HG02798 (cell line): ENCODE measurements around the gene SGIP1.

ENCODE experiments used
- ATAC-seq: cut with Tn5 transposase; IDR thresholded peaks from one replicate; pipeline ENCODE4 v1.9.1; 2021; ENCODE audit warnings: mild to moderate bottlenecking; ENCODE audit not compliant: unreplicated experiment, poor library complexity

SGIP1 gene, protein sequence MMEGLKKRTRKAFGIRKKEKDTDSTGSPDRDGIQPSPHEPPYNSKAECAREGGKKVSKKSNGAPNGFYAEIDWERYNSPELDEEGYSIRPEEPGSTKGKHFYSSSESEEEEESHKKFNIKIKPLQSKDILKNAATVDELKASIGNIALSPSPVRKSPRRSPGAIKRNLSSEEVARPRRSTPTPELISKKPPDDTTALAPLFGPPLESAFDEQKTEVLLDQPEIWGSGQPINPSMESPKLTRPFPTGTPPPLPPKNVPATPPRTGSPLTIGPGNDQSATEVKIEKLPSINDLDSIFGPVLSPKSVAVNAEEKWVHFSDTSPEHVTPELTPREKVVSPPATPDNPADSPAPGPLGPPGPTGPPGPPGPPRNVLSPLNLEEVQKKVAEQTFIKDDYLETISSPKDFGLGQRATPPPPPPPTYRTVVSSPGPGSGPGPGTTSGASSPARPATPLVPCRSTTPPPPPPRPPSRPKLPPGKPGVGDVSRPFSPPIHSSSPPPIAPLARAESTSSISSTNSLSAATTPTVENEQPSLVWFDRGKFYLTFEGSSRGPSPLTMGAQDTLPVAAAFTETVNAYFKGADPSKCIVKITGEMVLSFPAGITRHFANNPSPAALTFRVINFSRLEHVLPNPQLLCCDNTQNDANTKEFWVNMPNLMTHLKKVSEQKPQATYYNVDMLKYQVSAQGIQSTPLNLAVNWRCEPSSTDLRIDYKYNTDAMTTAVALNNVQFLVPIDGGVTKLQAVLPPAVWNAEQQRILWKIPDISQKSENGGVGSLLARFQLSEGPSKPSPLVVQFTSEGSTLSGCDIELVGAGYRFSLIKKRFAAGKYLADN

DNA sequence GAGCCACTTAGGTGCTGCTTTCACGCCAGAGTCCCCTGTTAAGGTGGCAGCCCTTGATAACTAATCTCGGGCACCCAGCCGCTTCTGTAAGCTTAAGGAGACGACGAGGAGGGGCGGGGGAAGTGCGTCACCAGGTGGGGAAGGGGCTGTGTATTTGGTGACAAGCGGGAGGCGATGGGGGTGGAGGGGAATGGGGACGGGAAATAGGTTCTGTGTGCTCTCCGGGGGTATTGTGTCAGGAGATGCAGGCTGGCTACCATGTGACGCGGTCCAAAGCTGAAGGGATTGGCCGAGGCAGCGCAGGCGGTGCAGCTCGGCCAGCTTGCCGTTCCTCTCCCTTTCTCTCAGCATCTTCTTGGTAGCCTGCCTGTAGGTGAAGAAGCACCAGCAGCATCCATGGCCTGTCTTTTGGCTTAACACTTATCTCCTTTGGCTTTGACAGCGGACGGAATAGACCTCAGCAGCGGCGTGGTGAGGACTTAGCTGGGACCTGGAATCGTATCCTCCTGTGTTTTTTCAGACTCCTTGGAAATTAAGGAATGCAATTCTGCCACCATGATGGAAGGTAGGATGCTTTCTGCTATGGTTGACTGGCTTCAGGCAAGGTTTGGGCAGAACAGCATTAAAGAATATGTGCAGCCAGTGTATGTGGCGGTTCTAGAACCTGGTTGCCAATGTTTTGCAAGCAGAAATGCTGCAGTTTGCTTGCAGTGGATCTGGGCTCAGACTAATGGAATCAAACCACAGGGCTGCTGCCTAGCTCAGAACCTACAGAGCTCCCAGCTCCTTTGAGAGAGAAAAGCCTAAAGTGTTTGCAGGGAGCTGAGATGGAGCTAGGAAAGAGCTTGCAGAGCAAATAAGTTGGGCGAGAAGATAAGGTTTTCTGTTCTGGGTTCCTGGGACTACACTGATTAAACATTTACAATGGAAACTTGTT lies at the start of gene SGIP1:
SGIP1 (plus strand) TSS at position 350 of the 937 bp plus-strand sequence; CDS start at position 556, 206 bp downstream.
- no peak for ATAC-seq

DNA sequence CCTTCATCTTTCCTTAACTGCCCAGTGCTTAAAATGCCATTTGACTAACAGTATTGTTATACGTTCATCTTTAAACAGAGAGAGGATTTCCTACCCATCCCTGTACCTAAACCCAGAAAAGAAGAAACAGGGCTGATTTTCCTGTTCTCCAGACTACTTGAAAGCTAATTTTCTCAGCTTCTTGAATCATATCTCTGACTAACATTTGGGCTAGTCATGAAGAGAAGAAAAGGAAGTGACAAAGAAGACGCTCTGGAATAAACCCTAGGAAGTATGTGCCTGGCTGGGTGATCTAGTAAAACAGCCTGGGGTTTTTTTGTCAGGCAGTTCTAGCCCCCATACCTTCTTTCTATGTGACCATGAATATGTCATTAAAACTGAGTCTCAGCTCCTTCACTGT lies 44.8 kb upstream of the SGIP1 start:
- ATAC-seq = no peak

DNA sequence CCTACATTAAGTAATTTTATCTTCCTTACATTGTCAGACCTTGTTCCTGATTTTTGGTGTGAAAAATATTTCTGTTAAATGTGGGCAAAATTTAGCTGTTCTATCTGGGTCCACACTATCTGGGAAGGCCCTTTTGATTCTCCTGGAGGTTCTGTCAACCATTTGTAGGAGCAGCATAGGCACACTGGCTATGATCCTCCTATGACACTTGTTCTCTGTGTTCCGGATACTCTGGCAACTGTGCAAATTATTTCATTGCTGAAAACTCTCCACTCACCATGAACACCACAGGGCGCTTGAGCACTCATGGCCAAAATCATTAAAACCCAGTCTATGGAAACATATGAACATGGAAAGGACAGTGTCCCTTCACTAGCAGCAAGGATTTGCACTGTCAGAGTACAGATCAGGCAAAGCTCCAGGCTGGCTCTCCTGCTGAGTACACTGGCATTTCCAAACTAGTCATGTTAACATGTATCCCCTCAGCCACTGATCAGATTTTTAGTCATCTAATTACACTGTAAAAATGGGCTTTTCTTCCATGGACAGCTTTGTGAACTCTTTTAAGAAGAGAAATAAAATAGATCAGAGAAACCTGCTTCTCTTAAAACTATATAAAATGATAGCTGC lies 43.9 kb upstream of the SGIP1 start:
- ATAC-seq = no peak

DNA sequence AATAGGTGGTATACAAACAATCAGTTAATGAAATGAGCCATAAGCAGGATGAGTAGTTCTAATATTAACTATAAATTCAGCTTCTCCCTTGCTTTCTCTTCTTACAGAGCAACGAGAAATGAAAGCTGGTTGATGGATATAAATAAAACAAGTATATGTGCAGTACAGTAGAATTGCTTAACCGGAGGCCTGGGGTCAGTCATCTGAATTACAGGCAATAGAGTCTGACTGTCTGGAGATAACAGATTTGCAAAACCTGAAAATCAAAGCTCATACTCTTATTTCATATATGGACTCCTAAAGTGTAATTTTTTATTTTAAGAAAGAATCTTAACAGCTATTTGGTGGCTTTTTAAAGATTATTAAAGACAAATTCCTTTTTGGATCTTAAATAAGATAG lies 43.1 kb upstream of the SGIP1 start:
- no peak for ATAC-seq

DNA sequence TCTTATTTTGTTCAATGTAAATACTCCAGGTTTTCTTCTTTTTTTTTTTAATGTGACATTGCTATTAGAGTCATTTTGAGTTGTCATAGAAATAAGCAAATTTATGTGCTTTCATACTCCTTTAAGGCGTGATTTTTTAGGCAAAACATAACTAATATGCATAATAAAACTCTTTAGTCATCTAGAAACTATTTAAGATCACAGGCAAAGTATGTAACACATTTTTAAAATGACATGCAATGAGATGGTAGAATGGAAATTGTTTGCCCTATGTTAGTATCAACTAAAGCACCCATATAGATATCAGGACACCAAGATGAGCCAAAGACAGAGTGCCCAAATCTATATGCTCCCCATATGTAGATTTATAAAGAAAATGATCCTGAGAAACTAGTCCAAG lies 41.5 kb upstream of the SGIP1 start:
- ATAC-seq = no peak

DNA sequence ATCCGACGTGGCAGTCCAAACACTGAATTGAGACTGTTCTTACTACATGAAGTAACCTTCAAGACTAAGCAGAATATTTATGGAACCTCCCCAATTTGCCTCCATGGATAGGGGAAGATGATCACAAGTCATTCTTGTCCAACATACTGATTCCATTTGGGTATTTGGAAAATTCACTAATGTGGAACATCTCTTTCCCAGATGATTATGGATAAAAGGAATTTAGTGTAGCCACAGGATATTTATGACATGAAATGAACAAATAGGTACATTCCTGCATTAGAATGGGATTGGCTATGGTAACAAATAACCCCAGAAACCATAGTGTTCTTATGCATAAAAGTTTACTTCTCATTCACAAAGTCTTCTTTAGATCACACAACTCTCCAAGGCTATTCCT lies 40.2 kb upstream of the SGIP1 start:
- ATAC-seq = no peak

DNA sequence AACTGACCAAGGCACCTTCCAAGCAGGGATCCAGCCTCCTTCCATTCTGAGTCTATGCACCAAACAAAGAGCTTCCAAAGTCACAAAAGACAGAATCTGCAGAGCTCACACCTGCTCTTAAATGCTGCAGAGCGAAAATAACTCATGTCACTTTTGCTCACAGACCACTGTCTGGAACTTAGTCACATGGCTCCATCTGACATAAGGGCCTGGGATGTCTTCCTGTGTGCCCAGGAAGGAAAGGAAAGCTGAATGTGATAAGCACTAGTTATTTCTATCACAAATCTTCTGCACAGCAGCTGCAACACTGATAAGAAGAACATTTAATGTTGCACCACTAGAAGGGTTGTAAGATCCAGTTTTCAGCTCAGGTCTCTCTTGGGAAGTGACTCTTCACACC lies 39.5 kb upstream of the SGIP1 start:
- no peak for ATAC-seq

DNA sequence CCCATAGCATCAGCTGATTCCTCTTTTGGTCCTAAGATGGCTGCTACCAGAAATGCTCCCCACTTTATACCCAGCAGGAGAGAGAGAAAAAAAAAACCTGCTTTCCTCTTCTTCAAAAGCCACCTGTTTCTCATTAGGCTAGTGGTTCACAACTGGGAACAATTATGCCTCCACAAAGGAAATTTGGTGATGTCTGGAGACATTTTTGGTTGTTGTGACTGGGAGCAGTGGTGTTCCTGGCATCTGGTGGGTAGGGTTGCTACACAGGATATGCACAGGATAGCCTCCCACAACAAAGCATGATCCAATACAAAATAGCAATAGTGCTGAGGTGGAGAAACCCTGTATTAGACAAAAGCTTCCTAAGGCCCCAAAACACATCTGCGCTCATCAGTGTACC lies 38.5 kb upstream of the SGIP1 start:
- no peak for ATAC-seq

DNA sequence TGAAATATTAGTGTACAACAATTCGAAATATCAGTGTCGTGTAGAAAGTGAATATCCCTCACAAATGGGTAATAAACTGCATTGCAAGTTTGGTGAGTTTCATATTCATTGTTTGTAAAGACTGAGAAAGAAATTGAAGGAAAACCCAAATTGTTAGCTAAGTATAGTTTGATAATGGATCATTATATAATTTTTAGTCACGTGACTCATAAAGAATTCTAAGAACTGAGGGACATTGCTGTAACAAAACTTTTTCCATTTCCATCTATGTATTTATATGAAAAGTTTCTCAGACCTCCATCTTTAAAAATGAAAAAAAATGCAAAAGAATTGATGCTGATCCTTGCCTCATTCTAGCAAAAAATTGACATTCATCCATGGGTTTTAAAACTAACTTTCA lies 36.0 kb upstream of the SGIP1 start:
- no peak for ATAC-seq

DNA sequence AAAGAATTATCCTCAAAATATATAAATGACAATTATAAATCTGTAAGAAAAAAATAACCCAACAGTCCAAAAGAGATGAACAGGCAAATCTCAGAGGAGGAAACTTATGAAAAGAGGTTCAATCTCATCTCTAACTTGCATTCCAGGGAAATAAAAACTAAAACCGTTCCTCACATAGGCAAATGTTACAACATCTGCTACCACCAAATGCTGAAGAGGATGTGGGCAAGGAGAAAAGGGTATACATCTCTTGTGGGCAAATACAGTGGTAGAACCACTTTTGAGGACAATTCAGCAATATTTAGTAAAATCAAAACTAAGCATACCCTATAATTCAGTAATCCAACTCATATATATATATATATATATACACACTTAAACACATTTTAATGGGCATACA lies 33.7 kb upstream of the SGIP1 start:
- no peak for ATAC-seq

DNA sequence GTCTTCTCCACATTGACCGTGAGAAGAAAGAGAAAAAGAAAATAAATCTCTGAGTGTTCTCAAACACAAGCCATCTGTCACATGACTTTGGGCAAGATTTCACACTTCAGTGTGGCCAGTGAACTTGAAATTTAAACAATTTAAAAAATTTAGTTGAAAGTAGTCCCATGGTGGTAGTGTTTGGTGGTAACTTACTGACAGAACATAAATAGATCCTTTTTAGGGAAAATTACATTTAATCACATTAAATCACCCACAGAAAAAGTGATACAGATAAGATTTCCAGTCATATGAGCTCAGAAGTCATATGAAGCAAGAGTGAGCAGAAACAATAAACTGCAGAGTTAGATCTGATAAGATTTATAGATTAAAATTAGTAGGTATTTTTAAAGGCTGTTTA lies 31.9 kb upstream of the SGIP1 start:
- ATAC-seq = no peak

DNA sequence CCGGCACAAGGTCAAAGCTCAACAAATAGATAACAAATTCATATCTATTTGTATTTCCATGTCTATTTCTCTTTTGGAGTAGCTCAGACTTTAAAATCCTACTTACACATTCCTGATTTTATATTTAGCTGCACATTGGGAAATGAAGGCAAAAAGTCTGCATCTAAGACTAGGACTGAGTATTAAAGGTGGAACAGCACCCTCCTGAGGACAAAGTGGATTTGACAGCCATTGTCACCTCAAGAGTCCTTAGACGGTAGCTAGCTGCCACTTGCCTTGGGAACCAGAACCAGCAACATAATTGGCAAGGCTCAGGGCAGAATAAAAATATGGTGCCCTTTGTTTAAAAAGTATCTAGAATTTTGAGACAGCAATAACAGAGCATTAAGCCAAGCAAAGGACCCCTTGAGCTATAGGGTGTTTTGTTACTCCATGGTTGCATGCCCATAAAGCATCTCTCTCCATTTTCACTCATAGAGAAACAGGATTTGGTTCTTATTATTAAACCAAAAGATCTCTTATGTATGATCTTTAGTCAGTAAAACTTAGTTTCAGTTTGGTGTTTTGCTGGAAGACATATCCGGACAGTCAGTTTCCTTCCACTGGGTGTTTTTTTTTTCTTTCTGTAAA lies 30.0 kb upstream of the SGIP1 start:
- peak; percentile 82 for ATAC-seq

DNA sequence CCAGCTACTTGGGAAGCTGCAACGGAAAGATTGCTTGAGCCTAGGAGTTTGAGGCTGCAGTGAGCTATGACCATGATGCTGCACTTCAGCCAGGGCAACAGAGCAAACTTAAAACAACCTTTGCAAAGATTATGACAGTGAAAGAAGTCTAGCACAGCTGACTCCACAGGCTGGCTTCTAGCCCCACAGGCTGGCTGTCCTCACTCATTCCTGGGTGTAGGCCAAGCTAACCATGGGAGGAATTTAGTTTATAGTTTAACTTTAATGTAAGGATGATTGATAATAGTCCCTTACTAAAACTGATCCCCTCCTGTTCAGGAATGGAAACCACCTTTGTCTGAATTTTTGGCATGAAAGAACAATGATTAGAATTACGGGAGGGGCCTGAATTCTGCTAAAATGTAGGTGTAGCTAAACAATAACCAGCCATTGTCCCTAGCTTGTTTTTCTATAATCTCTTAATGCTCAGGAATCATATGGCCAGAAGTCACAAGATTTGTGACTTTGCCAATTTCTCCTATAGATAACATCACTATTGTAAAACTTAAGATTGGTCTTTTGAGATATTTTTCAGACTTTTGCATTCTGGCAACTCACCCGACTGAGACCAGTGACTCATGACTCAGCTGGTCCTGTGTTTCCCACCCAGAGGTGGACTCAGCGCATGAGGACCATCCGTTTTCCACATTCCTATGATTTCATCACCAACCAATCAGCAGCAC lies 28.1 kb upstream of the SGIP1 start:
- no peak for ATAC-seq

DNA sequence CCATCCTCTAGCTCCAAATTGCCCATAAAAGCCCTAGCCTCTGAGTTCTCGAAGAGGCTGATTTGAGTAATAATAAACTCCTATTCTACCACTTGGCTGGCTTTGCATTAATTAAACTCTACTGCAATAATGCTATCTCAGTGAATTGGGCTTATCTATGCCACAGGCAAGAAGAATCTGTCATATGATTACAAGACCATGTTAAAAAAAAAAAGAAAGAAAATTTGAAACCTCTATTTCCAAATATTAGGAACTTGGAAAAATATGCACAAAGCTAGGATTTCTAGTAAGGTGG lies 27.6 kb upstream of the SGIP1 start:
- ATAC-seq = no peak

DNA sequence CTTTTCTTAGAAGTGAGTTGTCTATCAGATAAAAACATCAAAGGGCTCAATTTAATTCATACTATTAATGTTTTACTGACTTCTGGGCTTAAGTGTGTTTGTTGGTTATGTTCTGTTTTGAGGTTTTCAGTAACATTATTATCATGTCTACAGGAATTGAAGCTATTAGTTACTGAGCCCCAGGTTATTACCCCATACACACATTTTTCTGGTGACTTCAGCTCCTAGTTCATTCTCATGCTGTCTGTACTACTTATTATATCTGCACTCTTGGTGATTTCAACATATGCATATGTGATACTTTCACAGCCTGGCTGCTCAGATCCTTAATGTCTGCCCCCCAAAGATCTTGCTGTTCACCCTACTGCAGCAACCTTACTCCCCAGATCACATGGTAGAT lies 27.0 kb upstream of the SGIP1 start:
- ATAC-seq = no peak

DNA sequence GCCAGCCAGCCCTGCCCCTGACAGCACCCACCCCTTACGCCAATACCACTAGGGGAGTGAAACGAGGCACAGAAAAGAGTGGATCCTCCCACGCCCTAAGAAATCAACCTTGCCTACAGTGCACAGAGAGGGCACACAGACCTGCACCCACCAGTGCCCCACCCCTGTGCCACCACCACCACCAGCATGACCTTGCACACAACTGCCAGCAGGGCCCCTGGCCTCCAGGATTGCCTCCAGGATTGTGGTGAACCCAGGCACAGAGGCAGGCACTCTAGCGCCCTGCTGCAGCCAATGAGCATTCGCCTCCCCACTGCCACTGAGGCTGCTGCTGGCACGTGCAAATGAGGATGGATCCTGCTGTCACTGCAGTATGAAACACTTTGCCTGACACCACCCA lies 23.5 kb upstream of the SGIP1 start:
- ATAC-seq = no peak

DNA sequence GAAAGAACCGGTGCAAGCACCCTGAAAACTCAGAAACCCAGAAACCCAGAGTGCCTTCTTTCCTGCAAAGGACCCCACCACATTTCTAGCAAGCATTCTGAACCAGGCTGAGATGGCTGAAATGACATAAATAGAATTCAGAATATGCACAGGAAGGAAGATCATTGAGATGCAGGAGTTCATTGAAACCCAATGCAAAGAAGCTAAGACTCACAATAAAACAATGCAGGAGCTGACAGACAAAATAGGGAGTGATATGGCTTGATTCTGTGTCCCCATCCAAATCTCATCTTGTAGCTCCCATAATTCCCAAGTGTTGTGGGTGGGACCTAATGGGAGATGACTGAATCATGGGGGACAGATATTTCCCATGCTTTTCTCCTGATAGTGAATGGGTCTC lies 22.8 kb upstream of the SGIP1 start:
- ATAC-seq = no peak

DNA sequence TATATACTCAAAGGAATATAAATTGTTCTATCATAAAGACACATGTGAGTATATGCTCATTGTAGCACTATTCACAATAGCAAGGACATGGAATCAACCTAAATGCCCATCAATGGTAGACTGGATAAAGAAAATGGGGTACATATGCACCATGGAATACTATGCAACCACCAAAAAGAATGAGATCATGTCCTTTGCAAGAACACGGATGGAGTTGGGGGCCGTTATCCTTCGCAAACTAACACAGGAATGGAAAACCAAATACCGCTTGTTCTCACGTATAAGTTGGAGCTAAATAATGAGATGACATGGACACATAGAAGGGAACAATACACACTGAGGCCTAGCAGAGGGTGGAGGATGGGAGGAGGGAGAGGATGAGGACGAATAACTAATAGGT lies 16.0 kb upstream of the SGIP1 start:
- ATAC-seq = no peak

DNA sequence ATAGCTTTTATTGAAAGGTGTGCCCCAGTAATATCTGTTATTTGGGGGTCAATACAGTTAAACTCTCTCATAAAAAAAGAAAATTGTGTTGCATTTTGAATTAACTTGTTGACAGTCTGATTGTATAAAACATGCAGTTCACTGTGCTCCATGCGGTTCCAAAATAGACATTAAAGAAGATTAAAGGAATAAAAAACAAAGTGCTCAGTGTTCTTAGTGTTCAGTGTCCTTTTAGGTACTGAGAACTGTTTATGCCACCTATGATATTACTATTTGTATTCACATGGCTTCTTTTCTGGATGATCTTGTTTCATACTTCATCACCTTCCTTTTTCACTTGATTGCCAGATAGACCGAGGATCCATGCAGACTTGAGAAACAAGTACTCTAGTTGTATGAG lies 15.3 kb upstream of the SGIP1 start:
- ATAC-seq = no peak
